Measurements from ENCODE around the gene TPRG1L. TPM values are rescaled to one million over a fixed set of nuclear protein-coding genes. Genes with fewer than 3 reads are reported as not detected.
A peak's percentile ranks its signal among the peaks of the same experiment; 100 is the strongest.

Gene TPRG1L
- total RNA-seq, 1 donor from 2014 or later: 16.5 TPM

- no peak for DNase-seq
These were observed 21.8 kb downstream of the TPRG1L start for GRCh38 chr1:3646596-3646995.

GRCh38 chr1:3649342-3650247 is 24.8 kb downstream of the TPRG1L start, which contains the start of gene WRAP73:
Gene WRAP73 (minus strand): TSS chr1:3650103. CDS start chr1:3649999, 104 bp downstream.
- DNase-seq: peak; percentile 62

- DNase-seq: no peak
These were observed 25.6 kb downstream of the TPRG1L start for GRCh38 chr1:3650248-3651025.

- DNase-seq: no peak
These were observed 26.5 kb downstream of the TPRG1L start for GRCh38 chr1:3651026-3651929.

GRCh38 chr1:3651930-3652547 is 27.2 kb downstream of the TPRG1L start, which contains the start of gene TP73:
Gene TP73 (plus strand): TSS chr1:3652516. CDS start chr1:3682366, 29,850 bp downstream.
- DNase-seq: no peak

GRCh38 chr1:3652548-3653285 is 27.9 kb downstream of the TPRG1L start:
- no peak for DNase-seq

GRCh38 chr1:3653286-3653618 is 28.4 kb downstream of the TPRG1L start:
- no peak for DNase-seq

GRCh38 chr1:3654549-3655281 is 29.9 kb downstream of the TPRG1L start:
- no peak for DNase-seq

GRCh38 chr1:3656450-3657095 is 31.8 kb downstream of the TPRG1L start:
- DNase-seq: no peak

GRCh38 chr1:3657096-3657475 is 32.3 kb downstream of the TPRG1L start:
- DNase-seq: no peak

- DNase-seq: no peak
These were observed 32.9 kb downstream of the TPRG1L start for GRCh38 chr1:3657578-3658230.

GRCh38 chr1:3658231-3658615 is 33.4 kb downstream of the TPRG1L start:
- DNase-seq: no peak

- DNase-seq: no peak
These were observed 34.3 kb downstream of the TPRG1L start for GRCh38 chr1:3659093-3659492.

- no peak for DNase-seq
These were observed 35.9 kb downstream of the TPRG1L start for GRCh38 chr1:3660704-3661103.

- DNase-seq: no peak
These were observed 36.8 kb downstream of the TPRG1L start for GRCh38 chr1:3661631-3662030.

GRCh38 chr1:3662080-3662671 is 37.4 kb downstream of the TPRG1L start:
- no peak for DNase-seq

GRCh38 chr1:3663999-3664699 is 39.3 kb downstream of the TPRG1L start:
- DNase-seq: no peak
